ENCODE data around the gene DNMT3B. TPM values are rescaled to one million over a fixed set of nuclear protein-coding genes. Genes with fewer than 3 reads are reported as not detected.

Gene DNMT3B
- total and polyA plus RNA-seq, 9 of the 15 experiments (the other 6 are each of a cell fraction or from before 2014, with no cell fraction given) = 9.3 to 74.8 (median 49.1) TPM

DNA sequence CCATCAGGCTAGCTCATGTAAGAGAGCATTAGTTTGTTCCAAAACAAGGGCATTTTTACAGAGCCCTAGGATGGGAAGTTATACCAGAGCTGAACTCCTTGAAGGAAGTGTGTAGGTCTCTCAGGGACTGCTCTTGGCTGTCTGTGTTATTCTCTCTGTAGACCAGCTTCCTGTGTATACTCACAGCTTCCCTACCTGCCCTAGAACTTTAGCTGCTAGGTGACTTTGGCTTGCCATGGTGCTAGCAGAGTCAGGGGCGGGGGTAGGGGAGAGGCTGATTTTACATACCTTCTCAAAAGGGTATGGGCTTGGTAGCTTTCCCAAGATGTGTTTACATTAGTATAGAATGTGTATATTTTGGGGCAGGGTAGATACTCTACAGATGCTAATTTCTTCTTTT, 75.0 kb downstream of the DNMT3B start:
- H3K79me2 ChIP-seq (ENCODE audit: control insufficient read depth, insufficient read depth, low read length) = peaks cover 31% of the 10 kb centered on the region
- CTCF ChIA-PET (ENCODE audit: low intra/inter-chr PET ratio) = no interaction called here
- TF ChIP-seq HNRNPLL (IDR thresholded peaks at IDR 0.05; ENCODE audit: low read depth, low read length, poor library complexity, severe bottlenecking) = no peak
- TF ChIP-seq ZNF511 (CRISPR knock-in tag; IDR thresholded peaks at IDR 0.05) = no peak
- no peak for TF ChIP-seq LARP7 (IDR thresholded peaks at IDR 0.05)
- TF ChIP-seq NCOR1 (IDR thresholded peaks at IDR 0.05) = no peak
- no peak for TF ChIP-seq ELF1 (tag; IDR thresholded peaks at IDR 0.05)
- FAIRE-seq = no peak
- no peaks in the 10 kb centered on the region for H3K9me3 ChIP-seq (replicated peaks; ENCODE audit: control insufficient read depth, insufficient read depth, low read depth, low read length)
- POLR2A ChIA-PET = interaction anchor here (0.6 to 3.8 kb wide), 4 partner anchors 9 to 204 kb away, joined by 3 to 21 read pairs (median 3); partner anchors contain the start of gene MAPRE1
- H3K4me1 ChIP-seq (replicated peaks in 1 of 2; ENCODE audit: control insufficient read depth in 2 of 2, insufficient read depth in 2 of 2, low read length in 2 of 2) = no peaks in the 10 kb centered on the region
- no peak for ATAC-seq
- H3K36me3 ChIP-seq (ENCODE audit: control insufficient read depth, insufficient read depth, low read length) = peaks cover 83% of the 10 kb centered on the region
- no peak overlapping the region for H3K4me3 ChIP-seq
- H3K9ac ChIP-seq (ENCODE audit: insufficient read depth in 1 of 2, low read depth in 2 of 2, low read length in 2 of 2) = no peak overlapping the region
- no peaks in the 10 kb centered on the region for H3K27me3 ChIP-seq (ENCODE audit: control insufficient read depth in 2 of 2, insufficient read depth in 2 of 2, low read length in 2 of 2)
- BruUV-seq (replicated peaks) = no TSS peak
- DNase-seq (ENCODE audit: extremely low read depth in 1 of 4, low spot score in 3 of 4) = no peak
- intact Hi-C loops (cut with micrococcal nuclease) = no loop called here
- in situ Hi-C loops (cut with MboI) = no loop called here
- peaks cover 2% of the 10 kb centered on the region for H3K9me1 ChIP-seq (ENCODE audit: control insufficient read depth, insufficient read depth, low read length)
- H4K20me1 ChIP-seq (replicated peaks; ENCODE audit: control insufficient read depth, insufficient read depth, low read length) = no peaks in the 10 kb centered on the region
- WGBS (ENCODE audit: insufficient coverage, low coverage, missing lambda C conversion rate) = 20% methylated on average over 1 of the region's 1 CpG
- no peak overlapping the region for H3K4me2 ChIP-seq (ENCODE audit: insufficient read depth, low read length)
- no peak overlapping the region for H2AFZ ChIP-seq (ENCODE audit: low read depth, low read length)
- no peak overlapping the region for H3K27ac ChIP-seq (ENCODE audit: extremely low read depth, low read depth, low read length)

Measured in K562 (cell line).